ENCODE data around the gene BPTF. TPM values are rescaled to one million over a fixed set of nuclear protein-coding genes. Genes with fewer than 3 reads are reported as not detected.
"Not testable (repeated sequence)": the region's sequence is repeated elsewhere in the genome, so short reads cannot be mapped to it uniquely, and the experiment has no call there.

Gene BPTF
- polyA plus RNA-seq, 2 of the 4 experiments (the other 2 are of a cell fraction), result 26.3 to 60.7 TPM

DNA sequence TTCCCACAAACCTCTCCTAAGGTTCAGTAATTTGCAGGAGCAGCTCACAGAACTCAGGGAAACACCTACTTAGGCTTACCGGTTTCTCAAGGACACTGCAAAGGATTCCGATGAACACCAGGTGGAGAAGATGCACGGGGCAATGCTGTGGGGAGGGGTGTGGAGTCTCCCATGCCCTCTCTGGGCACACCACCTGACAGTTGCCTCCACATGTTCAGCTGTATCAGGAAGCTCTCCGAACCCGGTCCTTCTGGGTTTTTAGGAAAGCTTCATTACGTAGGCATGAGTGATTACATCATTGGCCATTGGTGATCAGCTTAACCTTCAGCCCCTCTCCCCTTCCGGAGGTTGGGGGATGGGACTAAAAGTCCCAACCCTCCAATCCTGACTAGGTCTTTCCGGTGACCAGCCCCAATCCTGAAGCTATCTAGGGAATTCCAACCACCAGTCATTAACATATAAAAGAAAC, 149.3 kb downstream of the BPTF start:
- POLR2A ChIA-PET, result no interaction called here

DNA sequence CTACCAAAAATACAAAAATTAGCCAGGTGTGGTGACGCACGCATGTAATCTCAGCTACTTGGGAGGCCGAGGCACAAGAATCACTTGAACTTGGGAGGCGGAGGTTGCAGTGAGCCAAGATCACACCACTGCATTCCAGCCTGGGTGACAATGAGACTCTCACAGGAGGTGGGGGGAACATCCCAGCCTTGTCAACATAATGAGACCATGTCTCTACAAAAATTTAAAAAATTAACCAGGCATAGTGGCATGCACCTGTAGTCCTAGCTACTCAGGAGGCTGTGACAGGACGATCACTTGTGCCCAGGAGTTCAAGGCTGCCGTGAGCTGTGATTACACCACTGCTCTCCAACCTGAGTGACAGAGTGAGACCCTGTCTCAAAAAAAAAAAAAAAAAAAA, 151.0 kb downstream of the BPTF start:
- CTCF ChIA-PET, result interaction anchor here (1.7 to 2.6 kb wide), 2 partner anchors 17 to 34 kb away, joined by 4 to 10 read pairs; no protein-coding TSS in a partner anchor
- POLR2A ChIA-PET; ATAC-seq; H3K27ac ChIP-seq; DNase-seq (ENCODE audit: low read depth in 1 of 2, low spot score in 1 of 2); H3K4me1 ChIP-seq; FAIRE-seq; H3K4me2 ChIP-seq; H3K4me3 ChIP-seq; H3K9me3 ChIP-seq: not testable (repeated sequence)
- 97% methylated on average over 6 of the region's 6 CpGs for WGBS (ENCODE audit: missing lambda C conversion rate)

More for the DNA sequence above, 149.3 kb downstream of the BPTF start:
- Histone ChIP-seq H3K9me3 (no peaks in the 10 kb centered on the region), H3K4me1 (peaks cover 8% of the 10 kb centered on the region; the same call in 2 of the 3 replicates), H3K27ac (no peak overlapping the region), H3K4me3 (no peak overlapping the region), H3K4me2 (no peak overlapping the region)
- DNase-seq (ENCODE audit: low read depth in 1 of 2, low spot score in 1 of 2) (no peak), FAIRE-seq (no peak), ATAC-seq (peak; percentile 53 to 56; a peak in 4 of 6 replicates)
- CTCF ChIA-PET, result interaction anchor here (0.8 to 2.6 kb wide), 3 partner anchors 15 to 36 kb away, joined by 3 to 10 read pairs (median 4); no protein-coding TSS in a partner anchor
- WGBS (ENCODE audit: missing lambda C conversion rate), result 76% methylated on average over 8 of the region's 8 CpGs
- TF ChIP-seq HOXB13 (CRISPR knock-in tag; IDR thresholded peaks at IDR 0.05; ENCODE audit: low read depth) (no peak), JUN (IDR thresholded peaks at IDR 0.05) (no peak)

DNA sequence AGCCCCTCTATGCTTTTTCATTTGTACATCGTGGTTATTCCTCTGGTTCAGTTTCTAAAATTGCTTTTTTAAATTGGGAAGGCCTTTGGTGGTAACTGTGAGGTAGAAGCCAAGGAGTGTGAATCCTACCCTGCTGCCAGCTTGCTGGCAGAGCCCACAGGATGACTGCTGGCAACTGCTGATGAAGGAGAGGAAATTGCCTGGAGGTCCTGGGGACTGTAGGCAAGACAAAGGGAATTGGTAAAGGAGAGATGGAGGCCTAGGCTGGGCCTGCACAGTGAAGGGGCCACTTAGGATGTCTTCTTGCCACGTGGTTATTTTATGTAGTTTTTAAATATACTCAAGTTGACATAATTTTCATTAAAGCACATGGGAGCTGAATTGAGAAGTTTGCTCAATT, 155.2 kb downstream of the BPTF start:
- DNase-seq (ENCODE audit: low read depth in 1 of 2, low spot score in 1 of 2) (no peak), ATAC-seq (peak in 1 of 2 experiments; percentile 50; a peak in 3 of 6 replicates), FAIRE-seq (no peak)
- TF ChIP-seq BHLHE40 (IDR thresholded peaks at IDR 0.05; ENCODE audit: low read depth, low read length) (no peak), HOXB13 (CRISPR knock-in tag; IDR thresholded peaks at IDR 0.05; ENCODE audit: low read depth) (no peak), EHF (CRISPR knock-in tag; IDR thresholded peaks at IDR 0.05) (no peak), POLR2AphosphoS2 (conservative IDR thresholded peaks at IDR 0.05; ENCODE audit: low read length) (no peak), HEYL (CRISPR knock-in tag; IDR thresholded peaks at IDR 0.05) (no peak)
- TF ChIP-seq, protein P1, sequence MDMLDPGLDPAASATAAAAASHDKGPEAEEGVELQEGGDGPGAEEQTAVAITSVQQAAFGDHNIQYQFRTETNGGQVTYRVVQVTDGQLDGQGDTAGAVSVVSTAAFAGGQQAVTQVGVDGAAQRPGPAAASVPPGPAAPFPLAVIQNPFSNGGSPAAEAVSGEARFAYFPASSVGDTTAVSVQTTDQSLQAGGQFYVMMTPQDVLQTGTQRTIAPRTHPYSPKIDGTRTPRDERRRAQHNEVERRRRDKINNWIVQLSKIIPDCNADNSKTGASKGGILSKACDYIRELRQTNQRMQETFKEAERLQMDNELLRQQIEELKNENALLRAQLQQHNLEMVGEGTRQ (IDR thresholded peaks at IDR 0.05), result no peak
- no peaks in the 10 kb centered on the region for H3K9me3 ChIP-seq
- 81% methylated on average over 2 of the region's 2 CpGs for WGBS (ENCODE audit: missing lambda C conversion rate)
- peaks cover 8% of the 10 kb centered on the region; the same call in 2 of the 3 replicates for H3K4me1 ChIP-seq
- ChIA-PET CTCF (interaction anchor here (0.8 to 1.7 kb wide), 4 partner anchors 18 to 38 kb away, joined by 3 to 5 read pairs (median 4); no protein-coding TSS in a partner anchor), POLR2A (no interaction called here)
- H3K27ac ChIP-seq, result no peak overlapping the region
- H3K4me3 ChIP-seq, result no peak overlapping the region
- H3K4me2 ChIP-seq, result no peak overlapping the region

DNA sequence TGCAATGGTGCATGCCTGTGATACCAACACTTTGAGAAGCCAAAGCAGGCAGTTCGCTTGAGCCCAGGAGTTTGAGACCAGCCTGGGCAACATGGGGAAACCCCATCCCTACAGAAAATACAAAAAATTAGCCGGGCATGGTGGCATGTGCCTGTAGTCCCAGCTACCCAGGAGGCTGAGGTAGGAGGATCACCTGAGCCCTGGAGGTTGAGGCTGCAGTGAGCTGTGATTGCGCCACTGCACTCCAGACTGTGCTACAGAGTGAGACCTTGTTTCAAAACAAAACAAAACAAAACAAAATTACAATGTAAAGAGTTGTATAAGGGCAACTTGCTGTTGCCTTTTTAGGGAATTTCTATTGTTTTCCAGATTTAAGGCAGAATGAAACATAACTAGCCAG, 155.6 kb downstream of the BPTF start:
- H3K4me1 ChIP-seq; DNase-seq (ENCODE audit: low read depth in 1 of 2, low spot score in 1 of 2); POLR2A ChIA-PET; H3K9me3 ChIP-seq; H3K27ac ChIP-seq; H3K4me2 ChIP-seq; FAIRE-seq; H3K4me3 ChIP-seq: not testable (repeated sequence)
- 54% methylated on average over 3 of the region's 3 CpGs for WGBS (ENCODE audit: missing lambda C conversion rate)
- CTCF ChIA-PET, result interaction anchor here (1.0 to 1.7 kb wide), 2 partner anchors 18 to 31 kb away, joined by 3 to 4 read pairs; no protein-coding TSS in a partner anchor
- ATAC-seq, result peak in 1 of 2 experiments; percentile 17; a peak in 1 of 6 replicates

DNA sequence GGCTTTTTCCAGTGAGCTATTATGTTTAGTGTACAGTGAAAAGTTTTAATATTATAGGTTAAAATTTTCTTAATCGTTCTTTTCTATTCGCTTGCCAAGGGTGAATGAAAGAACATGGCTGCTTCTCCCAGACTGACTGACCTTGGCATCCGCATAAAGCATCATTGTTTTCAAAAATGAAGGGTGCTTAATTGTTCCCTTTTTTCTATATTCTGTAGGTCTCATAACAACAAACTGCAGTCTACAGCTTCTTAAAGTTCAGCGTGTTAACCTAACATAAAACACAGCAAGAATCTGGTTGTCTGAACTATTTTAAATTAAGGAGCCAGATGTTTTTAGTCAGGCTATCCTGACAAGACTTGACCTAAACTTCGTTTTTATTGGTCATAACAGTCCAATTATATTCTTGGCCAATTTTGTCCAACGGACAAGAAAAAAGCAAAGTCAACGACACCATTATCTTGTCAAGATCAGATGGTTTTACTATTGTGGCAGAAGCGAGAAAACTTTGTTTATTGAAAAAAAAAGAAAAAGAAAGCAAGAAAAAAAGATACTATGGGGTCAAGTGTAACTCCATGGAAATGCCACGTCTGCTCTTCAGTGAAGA, 156.8 kb downstream of the BPTF start:
- TF ChIP-seq ZNF302 (CRISPR knock-in tag; IDR thresholded peaks at IDR 0.05), result no peak
- no peak for TF ChIP-seq HOXA7 (CRISPR knock-in tag; IDR thresholded peaks at IDR 0.05)
- FAIRE-seq (no peak), ATAC-seq (no peak), DNase-seq (ENCODE audit: low read depth in 1 of 2, low spot score in 1 of 2) (no peak)
- CTCF ChIA-PET, result interaction anchor here (1.0 kb wide), 1 partner anchor 24 kb away, joined by 3 read pairs; no protein-coding TSS in a partner anchor
- 88% methylated on average over 9 of the region's 9 CpGs for WGBS (ENCODE audit: missing lambda C conversion rate)
- Histone ChIP-seq H3K9me3 (no peaks in the 10 kb centered on the region), H3K4me3 (no peak overlapping the region), H3K4me2 (no peak overlapping the region), H3K27ac (no peak overlapping the region), H3K4me1 (peaks cover 8% of the 10 kb centered on the region; the same call in 2 of the 3 replicates)
- POLR2A ChIA-PET, result no interaction called here

Data from A549 (cell line).